ENCODE results near the gene GADD45GIP1.
"Not testable (repeated sequence)": the region's sequence is repeated elsewhere in the genome, so short reads cannot be mapped to it uniquely, and the experiment has no call there.

The GADD45GIP1 gene

GRCh38 chr19:12987781-12988180 lies 30.8 kb upstream of the GADD45GIP1 start:
- no peak for DNase-seq

GRCh38 chr19:12987190-12987589 lies 30.2 kb upstream of the GADD45GIP1 start:
- DNase-seq, result no peak

GRCh38 chr19:12986726-12987125 lies 29.7 kb upstream of the GADD45GIP1 start:
- DNase-seq, result no peak

GRCh38 chr19:12985049-12985776 lies 28.2 kb upstream of the GADD45GIP1 start:
- DNase-seq, result peak; percentile 39

- no peak for DNase-seq
Observed at GRCh38 chr19:12984683-12985048, 27.6 kb upstream of the GADD45GIP1 start.

- DNase-seq, result peak; percentile 33
Observed at GRCh38 chr19:12984143-12984627, 27.2 kb upstream of the GADD45GIP1 start.

- peak; percentile 86 for DNase-seq
Observed at GRCh38 chr19:12983542-12984142, 26.6 kb upstream of the GADD45GIP1 start.

- no peak for DNase-seq
Observed at GRCh38 chr19:12983091-12983490, 26.1 kb upstream of the GADD45GIP1 start.

GRCh38 chr19:12982648-12983047 lies 25.6 kb upstream of the GADD45GIP1 start:
- no peak for DNase-seq

- no peak for DNase-seq
Observed at GRCh38 chr19:12979974-12980373, 23.0 kb upstream of the GADD45GIP1 start.

- not testable (repeated sequence) for DNase-seq
Observed at GRCh38 chr19:12976109-12976508, 19.1 kb upstream of the GADD45GIP1 start.

- DNase-seq, result no peak
Observed at GRCh38 chr19:12975221-12975741, 18.3 kb upstream of the GADD45GIP1 start.

- no peak for DNase-seq
Observed at GRCh38 chr19:12974301-12975220, 17.5 kb upstream of the GADD45GIP1 start.

- no peak for DNase-seq
Observed at GRCh38 chr19:12973236-12973635, 16.2 kb upstream of the GADD45GIP1 start.

GRCh38 chr19:12970070-12970820 lies 13.2 kb upstream of the GADD45GIP1 start:
- no peak for DNase-seq

GRCh38 chr19:12969292-12969988 lies 12.4 kb upstream of the GADD45GIP1 start, which contains the start of gene DAND5:
TSS of gene DAND5 (plus strand) at chr19:12969576. CDS start at chr19:12969661, 85 bp downstream.
- no peak for DNase-seq

- no peak for DNase-seq
Observed at GRCh38 chr19:12967907-12968306, 10.9 kb upstream of the GADD45GIP1 start.

GRCh38 chr19:12965812-12966135 lies 8.8 kb upstream of the GADD45GIP1 start:
- no peak for DNase-seq

- DNase-seq, result peak; percentile 83
Observed at GRCh38 chr19:12965017-12965811, 8.2 kb upstream of the GADD45GIP1 start.

- DNase-seq, result no peak
Observed at GRCh38 chr19:12959481-12959880, 2.5 kb upstream of the GADD45GIP1 start.

- DNase-seq, result not testable (repeated sequence)
Observed at GRCh38 chr19:12957389-12957952, 448 bp upstream of the GADD45GIP1 start.
